GM12801 (cell line): Measurements from ENCODE around the gene EIF4G3.

Source experiments
- TF ChIP-seq, protein P1 (sequence below): IDR thresholded peaks from one replicate; pipeline ENCODE4 v1.5.1; 2011; ENCODE audit warnings: control low read depth; ENCODE audit not compliant: insufficient read length; ENCODE audit errors: extremely low read depth

EIF4G3 gene

DNA sequence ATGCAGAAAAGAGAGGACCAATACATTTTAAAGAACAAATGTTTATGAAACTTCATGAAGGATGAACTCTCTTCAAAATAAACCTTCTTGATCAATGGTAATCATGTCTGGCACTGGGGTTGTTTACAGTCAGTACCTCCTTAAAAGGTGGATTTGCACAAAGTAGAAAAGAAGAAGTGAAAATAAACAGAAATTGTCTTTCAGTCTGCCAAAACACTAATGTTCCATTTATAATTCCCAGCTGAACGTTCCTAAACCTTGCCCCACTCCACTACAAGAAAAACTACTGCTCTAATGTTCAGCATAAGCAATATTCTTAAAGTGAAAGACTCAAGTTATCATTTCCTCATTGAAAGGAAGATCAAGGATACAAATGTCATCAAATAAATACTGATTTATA lies 86.2 kb downstream of the EIF4G3 start:
- TF ChIP-seq, protein P1, sequence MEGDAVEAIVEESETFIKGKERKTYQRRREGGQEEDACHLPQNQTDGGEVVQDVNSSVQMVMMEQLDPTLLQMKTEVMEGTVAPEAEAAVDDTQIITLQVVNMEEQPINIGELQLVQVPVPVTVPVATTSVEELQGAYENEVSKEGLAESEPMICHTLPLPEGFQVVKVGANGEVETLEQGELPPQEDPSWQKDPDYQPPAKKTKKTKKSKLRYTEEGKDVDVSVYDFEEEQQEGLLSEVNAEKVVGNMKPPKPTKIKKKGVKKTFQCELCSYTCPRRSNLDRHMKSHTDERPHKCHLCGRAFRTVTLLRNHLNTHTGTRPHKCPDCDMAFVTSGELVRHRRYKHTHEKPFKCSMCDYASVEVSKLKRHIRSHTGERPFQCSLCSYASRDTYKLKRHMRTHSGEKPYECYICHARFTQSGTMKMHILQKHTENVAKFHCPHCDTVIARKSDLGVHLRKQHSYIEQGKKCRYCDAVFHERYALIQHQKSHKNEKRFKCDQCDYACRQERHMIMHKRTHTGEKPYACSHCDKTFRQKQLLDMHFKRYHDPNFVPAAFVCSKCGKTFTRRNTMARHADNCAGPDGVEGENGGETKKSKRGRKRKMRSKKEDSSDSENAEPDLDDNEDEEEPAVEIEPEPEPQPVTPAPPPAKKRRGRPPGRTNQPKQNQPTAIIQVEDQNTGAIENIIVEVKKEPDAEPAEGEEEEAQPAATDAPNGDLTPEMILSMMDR, result no peak

DNA sequence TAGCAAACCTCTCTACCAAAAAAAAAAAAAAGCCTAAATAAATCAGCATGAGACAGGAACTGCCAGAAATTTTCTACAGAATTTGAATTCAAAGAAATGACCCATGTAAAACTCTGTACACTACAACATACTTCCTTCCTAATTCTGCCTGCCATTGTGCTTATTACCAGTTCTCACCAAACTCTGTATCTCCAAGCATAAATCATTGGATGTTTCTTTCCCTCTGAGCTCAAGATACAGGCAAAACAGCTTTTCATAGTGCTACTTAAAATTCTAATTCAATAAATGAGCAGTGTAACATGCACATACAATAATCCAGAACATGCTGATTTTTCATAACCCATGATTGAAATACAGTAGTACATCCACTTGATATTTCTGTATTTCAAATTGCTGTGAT lies 87.0 kb downstream of the EIF4G3 start:
- TF ChIP-seq, protein P1, result no peak

DNA sequence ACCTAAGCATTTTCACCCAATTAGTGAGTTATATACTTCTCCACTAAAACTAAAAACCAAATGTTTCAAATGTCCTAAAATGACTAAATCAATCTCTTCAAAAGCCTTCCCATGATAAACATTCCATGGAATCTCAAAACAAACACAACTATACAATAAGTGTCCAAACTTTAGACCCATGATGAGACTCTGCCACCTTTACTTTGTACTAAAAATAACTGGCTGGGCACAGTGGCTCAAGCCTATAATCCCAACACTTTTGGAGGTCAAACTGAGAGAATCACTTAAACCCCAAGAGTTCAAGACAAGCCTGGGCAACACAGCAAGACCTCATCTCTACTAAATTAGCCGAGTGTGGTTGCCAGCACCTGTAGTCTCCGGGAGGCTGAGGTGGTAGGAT lies 87.4 kb downstream of the EIF4G3 start:
- TF ChIP-seq, protein P1, result no peak

DNA sequence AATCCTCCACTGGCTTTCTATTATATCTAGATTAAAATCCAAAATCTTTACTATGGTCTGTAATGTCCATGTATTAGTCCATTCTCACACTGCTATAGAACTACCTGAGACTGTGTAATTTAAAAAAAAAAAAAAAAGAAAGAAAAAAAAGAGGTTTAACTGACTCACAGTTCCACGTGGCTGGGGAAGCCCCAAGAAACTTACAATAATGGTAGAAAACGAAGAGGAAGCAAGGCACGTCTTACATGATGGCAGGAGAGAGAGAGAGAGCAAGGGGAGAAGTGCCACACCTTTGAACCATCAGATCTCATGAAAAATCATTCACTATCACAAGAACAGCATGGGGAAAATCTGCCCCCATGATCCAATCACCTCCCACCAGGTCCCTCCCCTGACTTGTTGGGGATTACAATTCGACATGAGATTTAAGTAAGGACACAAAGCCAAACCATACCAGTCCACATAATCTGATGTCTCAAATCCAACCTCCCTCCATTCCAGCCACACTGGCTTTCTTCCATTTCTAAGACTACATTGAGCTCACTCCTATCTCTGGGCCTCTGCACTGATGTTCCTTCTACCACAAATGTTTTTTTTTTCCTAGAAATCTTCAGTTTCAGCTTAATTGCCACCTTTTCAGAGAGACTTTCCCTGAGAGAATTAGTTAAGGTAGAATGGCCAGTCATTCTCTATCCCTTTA lies 92.4 kb downstream of the EIF4G3 start:
- TF ChIP-seq, protein P1, result no peak

DNA sequence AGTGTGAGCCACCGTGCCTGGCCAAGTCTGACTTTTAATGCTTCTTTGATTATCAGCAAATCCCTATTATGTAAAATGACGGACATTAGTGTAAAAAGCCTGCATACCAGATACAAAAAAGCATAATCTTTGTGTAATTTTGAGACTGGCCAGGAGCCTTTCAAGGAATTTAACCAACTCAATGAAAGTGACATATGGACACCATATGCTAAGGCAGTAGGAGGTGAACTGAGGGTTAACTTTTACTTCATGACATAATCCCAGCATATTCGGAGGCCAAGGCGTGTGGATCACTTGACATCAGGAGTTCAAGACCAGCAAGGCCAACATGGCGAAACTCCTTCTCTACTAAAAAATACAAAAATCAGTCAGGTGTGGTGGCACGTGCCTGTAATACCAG lies 94.6 kb downstream of the EIF4G3 start:
- TF ChIP-seq, protein P1, result no peak

DNA sequence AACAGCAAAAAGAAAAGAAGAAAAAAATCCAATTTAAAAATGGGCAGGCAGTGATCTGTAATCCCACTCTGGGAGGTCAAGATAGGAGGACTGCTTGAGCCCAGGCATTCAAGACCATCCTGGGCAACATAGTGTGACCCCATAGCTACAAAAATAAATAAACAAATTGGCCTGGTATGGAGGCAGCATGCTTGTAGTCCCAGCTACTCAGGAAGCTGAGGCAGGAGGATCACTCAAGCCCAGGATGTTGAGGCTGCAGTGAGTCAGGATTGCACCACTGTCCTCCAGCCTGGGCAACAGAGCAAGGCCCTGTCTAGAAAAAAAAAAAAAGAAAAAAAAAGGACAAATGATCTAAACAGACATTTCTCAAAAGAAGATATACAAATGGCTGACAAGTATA lies 99.6 kb downstream of the EIF4G3 start:
- TF ChIP-seq, protein P1, result no peak

DNA sequence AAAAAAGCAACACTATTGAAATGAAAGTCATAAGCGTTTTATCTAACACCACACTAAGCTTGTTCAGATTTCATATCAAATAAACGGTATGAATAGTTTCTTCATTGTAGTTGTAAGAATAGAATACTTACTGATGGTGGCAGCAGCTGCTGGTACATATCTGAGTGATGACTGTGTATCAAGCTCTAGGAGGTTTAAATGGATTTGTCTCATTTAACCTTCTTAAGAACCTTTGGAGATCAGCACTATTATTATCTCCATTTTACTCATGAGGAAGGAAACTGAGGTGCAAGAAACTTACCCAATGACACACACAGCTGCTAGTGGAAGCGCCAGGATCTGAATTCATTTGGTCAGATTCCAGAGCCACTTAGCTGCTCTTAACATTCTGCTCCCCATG lies 104.0 kb downstream of the EIF4G3 start:
- TF ChIP-seq, protein P1, result no peak
